Fibroblast of upper back skin (primary cell): Measurements from ENCODE around the gene GNB1L.
"Not testable (repeated sequence)": the region's sequence is repeated elsewhere in the genome, so short reads cannot be mapped to it uniquely, and the experiment has no call there.

ENCODE experiments used
- DNase-seq: peaks from one replicate; pipeline ENCODE4 v3.0.0-alpha.2; 2013

The GNB1L gene

DNA sequence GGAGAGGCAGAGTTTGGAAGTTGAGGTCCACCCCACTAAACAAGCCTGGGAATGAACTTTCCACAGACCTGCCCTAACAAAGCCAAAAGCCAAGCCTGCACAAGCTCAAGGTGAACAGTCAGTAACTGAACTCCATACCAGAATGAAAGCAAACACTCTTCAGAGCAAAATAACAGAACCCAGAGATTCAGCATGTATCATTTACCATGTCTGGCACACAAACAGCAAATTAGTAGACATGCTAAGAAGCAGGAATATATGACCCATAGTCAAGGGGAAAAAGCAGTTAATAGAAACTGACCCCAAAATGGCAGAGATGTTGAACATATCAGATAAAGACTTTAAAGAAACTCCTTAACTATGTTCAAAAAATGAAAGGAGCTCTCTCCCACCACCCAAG lies 62.8 kb downstream of the GNB1L start:
- no peak for DNase-seq

GRCh38 chr22:19791243-19791642 lies 63.4 kb downstream of the GNB1L start:
- DNase-seq = no peak

DNA sequence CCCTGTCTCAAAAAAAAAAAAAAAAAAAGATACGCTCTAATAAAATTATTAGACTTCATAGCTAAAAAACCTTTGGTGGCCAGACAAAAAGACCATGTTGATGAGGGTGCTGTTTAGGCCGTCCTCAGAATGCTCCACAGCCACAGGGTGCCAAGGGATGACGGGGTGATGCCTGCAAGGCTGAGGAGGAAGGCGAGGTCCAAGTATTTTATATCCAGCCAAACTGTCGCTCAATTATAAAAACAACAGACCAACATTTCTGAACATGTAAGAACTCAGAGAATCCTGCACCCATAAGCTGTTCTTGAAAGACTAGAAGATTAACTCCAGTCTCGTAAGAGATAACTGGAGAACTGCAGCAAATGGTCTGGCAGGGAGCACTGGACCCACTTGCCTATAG lies 64.8 kb downstream of the GNB1L start:
- no peak for DNase-seq

DNA sequence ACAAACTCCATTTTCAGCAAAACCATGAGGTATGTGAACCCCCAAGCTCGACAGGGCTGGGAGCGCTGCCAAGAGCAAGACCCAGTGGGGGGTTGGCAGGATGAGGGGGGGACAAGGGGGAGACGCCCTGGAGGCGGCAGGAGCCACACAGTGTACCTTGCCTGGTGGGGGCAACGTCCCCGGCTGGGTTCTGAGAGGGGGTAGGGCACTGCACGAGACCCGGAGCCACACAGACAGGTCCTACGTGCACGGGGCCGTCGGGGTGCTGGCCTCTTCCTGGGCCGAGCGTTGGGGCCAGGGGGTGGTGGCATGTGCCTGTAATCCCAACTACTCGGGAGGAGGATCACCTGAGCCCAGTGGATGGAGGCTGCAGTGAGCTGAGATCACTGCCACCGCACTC lies 65.3 kb downstream of the GNB1L start:
- DNase-seq = no peak

DNA sequence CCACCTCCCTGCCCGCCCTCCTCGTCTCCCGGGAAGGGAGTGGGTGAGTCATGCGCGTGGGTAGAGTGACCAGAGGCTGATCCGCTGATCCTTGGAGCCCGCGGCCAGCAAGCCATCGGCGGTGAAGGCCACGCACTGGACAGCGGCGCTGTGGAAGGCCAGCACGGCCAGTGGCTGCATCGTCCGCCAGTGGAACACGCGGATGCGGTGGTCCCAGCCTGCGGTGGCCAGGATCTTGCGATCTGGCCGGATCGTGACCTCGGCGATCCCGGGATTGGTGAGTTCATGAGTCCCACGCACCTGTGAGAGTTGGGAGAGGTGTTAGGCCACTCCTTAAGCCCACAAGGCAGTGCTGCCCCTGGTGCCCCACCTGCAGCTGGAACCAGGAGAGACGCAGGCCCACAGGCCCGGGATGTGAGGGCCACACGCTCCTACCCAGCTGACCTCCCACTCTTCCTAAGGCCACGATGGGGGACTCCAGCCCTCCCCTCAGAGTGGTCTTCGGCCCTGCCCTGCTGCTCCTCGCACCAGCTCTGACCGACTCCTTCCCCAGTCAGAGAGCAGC lies 65.9 kb downstream of the GNB1L start:
- no peak for DNase-seq

DNA sequence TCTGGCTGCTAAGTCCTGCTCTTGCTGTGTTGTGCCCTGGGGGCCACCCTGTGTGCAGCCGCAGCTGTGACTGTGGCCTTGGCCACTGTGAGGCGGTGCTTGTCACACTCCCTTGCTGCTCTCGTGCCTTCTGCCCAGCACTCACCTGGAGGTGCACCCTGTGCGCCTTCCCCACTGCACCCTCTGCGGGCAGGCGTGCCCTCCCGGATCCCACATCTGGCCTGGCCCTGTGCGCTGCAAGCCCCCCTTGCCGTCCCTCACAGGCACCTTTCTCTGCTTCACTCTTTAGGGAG lies 66.9 kb downstream of the GNB1L start:
- no peak for DNase-seq

DNA sequence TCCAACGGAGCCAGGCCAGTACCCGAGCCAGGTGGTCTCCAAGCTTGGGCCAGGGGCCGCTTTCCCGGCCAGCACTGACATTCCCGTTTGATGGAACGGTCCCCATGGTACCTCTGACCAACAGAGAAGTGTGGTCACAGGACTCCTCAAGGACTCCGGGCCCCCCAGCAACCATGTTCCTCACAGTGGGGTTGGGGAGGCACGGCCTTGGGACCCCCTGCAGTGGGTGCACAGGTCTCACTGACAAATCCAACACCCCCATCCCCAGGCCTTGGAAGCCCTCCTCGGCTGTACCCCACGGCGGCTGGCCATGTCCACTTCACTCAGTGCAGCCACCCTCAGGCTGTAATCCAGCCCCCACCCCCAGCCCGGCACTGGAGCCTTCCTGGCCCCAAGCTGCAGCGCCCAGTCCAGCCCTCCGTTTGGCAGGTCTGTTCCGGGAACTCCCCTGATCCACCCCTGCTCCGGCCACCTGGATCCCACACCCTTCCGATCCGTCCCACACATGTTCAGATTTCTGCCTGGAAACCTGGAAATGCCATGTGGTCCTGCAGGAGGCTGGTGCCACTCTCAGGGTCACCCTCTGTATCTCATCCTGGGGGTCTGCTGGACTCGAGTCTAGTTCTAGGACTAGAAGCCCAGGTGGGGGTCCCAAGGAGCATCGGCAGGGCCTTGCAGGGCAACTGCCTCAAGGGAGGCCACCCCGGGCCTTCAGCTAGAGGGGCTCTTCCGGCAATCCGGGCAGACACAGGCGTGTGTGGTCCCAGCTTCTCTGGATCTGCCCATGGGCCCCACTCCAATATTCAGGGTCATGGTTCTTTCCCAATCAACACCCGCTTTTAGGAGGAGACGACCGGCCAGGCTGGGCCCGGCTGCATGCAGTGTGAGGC lies 67.5 kb downstream of the GNB1L start:
- DNase-seq = no peak

GRCh38 chr22:19786264-19786585 lies 68.4 kb downstream of the GNB1L start:
- no peak for DNase-seq

- no peak for DNase-seq
Measured at GRCh38 chr22:19785461-19786263, 69.0 kb downstream of the GNB1L start.

DNA sequence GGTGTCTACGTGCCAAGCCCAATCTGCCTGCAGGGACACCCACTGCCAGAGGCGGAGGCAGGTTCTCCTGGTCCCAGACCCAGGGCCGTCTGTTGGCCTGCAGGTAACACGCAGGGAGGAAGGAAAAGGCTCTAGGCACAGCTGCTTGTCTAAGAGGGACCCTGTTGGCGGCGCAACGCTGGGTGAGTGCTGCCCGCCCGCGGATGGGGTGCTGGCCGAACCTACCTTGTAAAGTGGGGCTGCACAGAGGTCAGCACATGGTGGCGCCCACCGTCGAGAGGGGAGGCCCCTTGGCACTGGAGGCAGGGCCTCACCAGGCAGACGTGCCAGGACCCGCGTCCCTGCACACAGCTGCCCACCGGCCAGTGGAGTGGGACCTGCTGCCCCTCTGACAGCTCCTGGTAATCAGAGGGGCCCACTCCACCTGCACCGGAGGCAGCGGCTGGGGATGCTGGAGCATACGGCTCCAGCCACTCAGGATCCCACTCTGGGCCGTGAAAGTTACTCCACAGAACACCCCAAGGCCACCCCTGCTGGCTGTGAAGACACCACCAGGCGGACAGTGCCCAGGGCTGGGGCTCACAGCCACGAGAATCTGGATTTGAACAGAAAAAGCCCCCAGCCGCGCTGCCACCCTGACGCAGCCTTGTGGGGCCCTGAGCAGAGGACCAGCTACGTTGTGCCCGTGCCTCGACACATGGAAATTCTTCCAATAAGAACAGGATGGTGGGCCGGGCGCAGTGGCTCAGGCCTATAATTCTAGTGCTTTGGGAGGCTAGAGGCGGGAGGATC lies 70.1 kb downstream of the GNB1L start:
- no peak for DNase-seq

- no peak for DNase-seq
Measured at GRCh38 chr22:19783586-19784383, 70.9 kb downstream of the GNB1L start.

DNA sequence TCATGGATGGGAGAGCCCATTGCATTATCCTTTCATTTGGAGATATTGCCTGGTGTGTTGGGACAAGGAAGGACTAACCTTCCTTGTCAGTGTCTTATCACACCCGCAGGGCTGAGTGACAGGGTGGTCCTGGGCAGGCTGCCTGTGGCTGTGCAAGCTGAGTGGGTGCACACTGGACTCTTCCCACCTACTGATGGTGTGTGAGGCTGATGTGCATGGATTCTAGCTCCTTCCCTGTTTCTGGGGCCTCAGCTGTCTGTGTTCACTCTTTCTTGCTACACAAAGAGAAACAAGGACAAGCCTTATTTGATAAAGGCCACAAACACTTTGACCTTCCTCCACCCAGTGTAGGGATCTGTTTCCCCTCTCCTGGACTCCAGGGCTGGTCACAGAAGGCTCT lies 72.1 kb downstream of the GNB1L start:
- no peak for DNase-seq

GRCh38 chr22:19779685-19780268 lies 74.9 kb downstream of the GNB1L start:
- DNase-seq = no peak

DNA sequence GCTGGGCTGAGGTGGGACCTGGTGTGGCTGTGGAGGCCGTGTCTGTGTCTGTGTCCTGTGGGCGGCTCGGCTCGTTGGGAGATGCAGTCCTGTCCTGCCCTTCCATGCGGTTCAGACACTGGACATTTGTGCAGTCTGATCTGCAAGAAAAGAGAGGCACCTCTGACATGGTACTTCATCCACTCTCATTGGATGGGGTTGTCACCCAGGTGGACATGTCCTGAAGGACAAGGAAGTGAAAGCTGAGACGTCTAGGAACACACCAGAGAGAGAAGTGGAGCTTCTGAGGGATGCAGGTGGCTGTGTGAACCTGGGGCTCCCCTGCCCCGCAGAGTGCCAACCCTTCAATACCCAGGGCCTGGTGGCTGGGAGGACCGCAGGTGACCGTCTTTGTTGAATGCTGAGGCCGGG lies 75.7 kb downstream of the GNB1L start:
- no peak for DNase-seq

GRCh38 chr22:19777192-19777591 lies 77.5 kb downstream of the GNB1L start:
- DNase-seq = not testable (repeated sequence)

DNA sequence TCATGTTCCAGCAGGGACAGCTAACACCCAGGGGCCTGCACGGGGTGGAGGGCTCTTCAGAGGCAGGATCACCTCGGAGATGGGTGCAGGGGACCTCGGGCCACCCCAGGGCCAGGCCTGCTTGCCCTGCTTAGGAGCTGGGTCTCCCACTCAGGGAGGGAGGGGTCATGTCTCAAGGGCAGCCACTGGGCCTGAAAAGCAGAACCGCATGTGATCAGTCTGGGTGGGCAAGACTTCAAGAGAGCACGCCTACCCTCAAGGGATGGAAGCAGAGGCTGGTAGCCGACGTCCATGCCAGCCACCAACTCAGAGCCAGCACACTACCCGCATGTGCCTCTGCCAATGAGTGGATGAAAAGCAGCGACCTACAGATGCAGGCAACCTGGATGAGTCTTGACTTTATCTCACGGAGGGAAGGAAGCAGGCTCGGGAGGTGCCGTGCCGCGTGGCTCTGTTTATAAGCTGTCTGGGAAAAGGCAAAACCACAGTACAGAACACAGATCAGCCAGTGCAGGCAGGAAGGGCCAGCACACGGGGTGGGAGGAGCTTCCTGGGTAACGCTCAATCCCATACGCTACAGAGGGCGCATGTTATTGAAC lies 78.1 kb downstream of the GNB1L start:
- no peak for DNase-seq

DNA sequence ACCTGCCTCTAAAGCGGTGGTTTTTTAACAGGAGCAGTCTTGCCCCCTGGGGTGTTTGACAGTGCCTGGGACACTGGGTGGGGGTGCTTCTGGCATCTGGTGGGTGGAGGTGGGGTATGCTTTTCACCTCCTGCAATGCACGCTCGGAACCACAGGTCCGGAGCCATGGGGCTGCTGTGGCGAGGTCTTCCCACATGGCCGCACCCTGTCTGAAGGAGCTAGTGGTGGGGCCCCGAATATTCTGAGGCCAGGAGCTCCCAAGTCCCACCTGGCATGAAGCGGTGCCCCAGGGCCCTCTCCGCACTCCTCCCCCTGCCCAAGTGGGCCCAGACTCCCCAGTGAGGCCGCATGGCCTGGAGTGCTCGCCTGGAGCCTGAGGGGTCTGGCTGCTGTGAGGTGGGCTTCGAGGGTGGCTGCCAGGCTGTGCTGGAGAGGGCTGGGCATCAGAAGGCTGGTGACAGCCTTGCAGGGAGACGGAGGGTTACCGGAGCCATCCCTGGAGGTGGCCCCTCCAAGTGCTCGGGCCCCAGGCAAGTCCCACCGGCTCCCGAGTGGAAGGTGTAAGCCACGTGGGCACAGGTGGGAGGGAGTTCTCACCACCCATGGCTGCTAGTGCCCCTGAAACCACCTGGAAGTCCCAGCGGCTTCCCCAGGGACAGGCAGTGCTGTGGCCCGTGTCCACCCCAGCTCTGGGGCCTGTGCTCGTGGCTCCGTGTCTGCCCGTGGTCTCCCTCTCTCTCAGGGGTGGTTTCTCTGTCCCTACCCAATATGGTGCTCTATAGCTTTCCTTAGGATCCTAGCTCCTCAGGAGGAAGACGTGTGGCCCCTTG lies 79.0 kb downstream of the GNB1L start:
- DNase-seq = no peak

DNA sequence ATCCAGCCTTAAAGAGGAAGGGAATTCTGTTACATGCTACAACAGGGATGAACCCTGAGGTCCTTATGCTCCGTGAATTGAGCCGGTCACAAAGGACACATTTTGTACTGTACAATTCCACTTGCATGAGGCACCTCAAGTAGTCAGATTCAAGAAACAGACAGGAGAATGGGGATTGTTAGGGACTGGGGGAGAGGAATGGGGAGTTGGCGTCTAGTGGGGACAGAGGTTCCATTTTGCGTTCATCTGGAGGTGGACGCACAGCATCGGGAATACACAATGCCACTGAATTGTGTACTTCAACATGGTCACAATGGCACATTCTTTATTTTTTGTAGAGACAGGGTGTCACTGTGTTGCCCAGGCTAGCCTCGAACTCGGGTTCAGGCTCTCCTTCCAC lies 80.0 kb downstream of the GNB1L start:
- no peak for DNase-seq

GRCh38 chr22:19773470-19774040 lies 81.1 kb downstream of the GNB1L start:
- no peak for DNase-seq
